A549 (cell line): ENCODE results near the gene SRRM1. TPM values are rescaled to one million over a fixed set of nuclear protein-coding genes. Genes with fewer than 3 reads are reported as not detected.

Experiments used
- ATAC-seq, 2 experiments: fragments of 200-7000 bp in 1 of 2; fragments of >200 bp in 1 of 2; cut with Nextera tagmentation in 1 of 2; cut with Tn5 transposase in 1 of 2; 3 replicates each; pipeline versions ENCODE4 v1.8.0 to v1.9.1; 2018 to 2020; ENCODE audit warnings: mild to moderate bottlenecking in 1 of 2, moderate library complexity in 1 of 2
- CTCF ChIA-PET: fragments of 300-600 bp; sonication (Branson Sonifier 250); formaldehyde crosslinking; extraction: SDS; loops from one replicate; lab custom pipeline; 2021; ENCODE audit warnings: antibody characterized with exemption, inconsistent platforms; lab: Yijun Ruan, JAX
- POLR2A ChIA-PET: fragments of 350-600 bp; formaldehyde crosslinking; extraction: SDS; loops from one replicate; lab custom pipeline; 2021; ENCODE audit warnings: antibody characterized with exemption, inconsistent platforms; lab: Yijun Ruan, JAX
- DNase-seq, 2 experiments: peaks; one replicate each; pipeline versions ENCODE4 v3.0.0 to v3.0.0-alpha.2; 2011 to 2016; ENCODE audit warnings: low read depth in 1 of 2, low spot score in 1 of 2
- FAIRE-seq: peaks from 2 replicates; lab custom pipeline; 2011; peaks lifted over from hg19 to GRCh38; lab: Jason Lieb, UNC
- H3K27ac ChIP-seq, 2 experiments: fragments of >200 bp; sonication (Bioruptor Twin); formaldehyde crosslinking; 3 replicates each; pipeline ENCODE4 v1.5.1; 2016 to 2017
- H3K4me1 ChIP-seq: fragments of >200 bp; sonication (Bioruptor Twin); formaldehyde crosslinking; 3 replicates; pipeline ENCODE4 v1.6.1; 2016
- H3K4me2 ChIP-seq: fragments of >200 bp; sonication (Bioruptor Twin); formaldehyde crosslinking; 3 replicates; pipeline ENCODE4 v1.6.1; 2016
- H3K4me3 ChIP-seq: fragments of >200 bp; sonication (Bioruptor Twin); formaldehyde crosslinking; 3 replicates; pipeline ENCODE4 v1.5.1; 2016
- H3K9me3 ChIP-seq: fragments of >200 bp; sonication (Bioruptor Twin); formaldehyde crosslinking; 3 replicates; pipeline ENCODE4 v1.6.1; 2016
- ATOH8 ChIP-seq: fragments of 250-450 bp; sonication (Bioruptor Pico); IDR thresholded peaks from 2 replicates; pipeline ENCODE4 v1.5.0; 2020; ENCODE audit warnings: low read depth, mild to moderate bottlenecking, moderate library complexity
- CEBPB ChIP-seq, 2 experiments: fragments of >200 bp in 1 of 2; sonication (Bioruptor Twin) in 1 of 2; formaldehyde crosslinking in 1 of 2; IDR thresholded peaks; 2 replicates each; pipeline ENCODE4 v1.6.1; 2012 to 2016
- CTCF ChIP-seq: fragments of >200 bp; sonication (Bioruptor Twin); formaldehyde crosslinking; IDR thresholded peaks from 3 replicates; pipeline ENCODE4 v1.5.1; 2016
- EHF ChIP-seq: fragments of 250-450 bp; sonication (Bioruptor Pico); IDR thresholded peaks from 2 replicates; pipeline ENCODE4 v1.5.0; 2020; ENCODE audit warnings: mild to moderate bottlenecking
- FOSB ChIP-seq: fragments of 250-450 bp; sonication (Bioruptor Pico); IDR thresholded peaks from 2 replicates; pipeline ENCODE4 v1.5.0; 2020; ENCODE audit warnings: mild to moderate bottlenecking, moderate library complexity
- FOSL2 ChIP-seq, 2 experiments: fragments of 450-650 bp in 1 of 2; fragments of >200 bp in 1 of 2; sonication (Bioruptor Twin) in 1 of 2; formaldehyde crosslinking; IDR thresholded peaks; 2 replicates each; pipeline versions ENCODE4 v1.5.0 to v1.6.1; 2016 to 2020; ENCODE audit warnings: mild to moderate bottlenecking in 1 of 2, moderate library complexity in 1 of 2
- HOXB13 ChIP-seq: fragments of 250-450 bp; sonication (Bioruptor Pico); IDR thresholded peaks from 2 replicates; pipeline ENCODE4 v1.5.0; 2020; ENCODE audit warnings: low read depth, mild to moderate bottlenecking, moderate library complexity
- MAX ChIP-seq: IDR thresholded peaks from 2 replicates; pipeline ENCODE4 v1.6.1; 2012
- MYC ChIP-seq: IDR thresholded peaks from 2 replicates; pipeline ENCODE4 v1.6.1; 2012; ENCODE audit warnings: mild to moderate bottlenecking, inconsistent platforms, low read length, improper control_type of control experiment, borderline replicate concordance
- NFE2L2 ChIP-seq: fragments of 150-350 bp; conservative IDR thresholded peaks from 2 replicates; pipeline ENCODE4 v1.6.1; 2014; ENCODE audit warnings: low read length
- NPAS2 ChIP-seq: fragments of 250-450 bp; sonication (Bioruptor Pico); IDR thresholded peaks from 2 replicates; pipeline ENCODE4 v1.8.0; 2022; ENCODE audit warnings: mild to moderate bottlenecking, moderate library complexity, borderline replicate concordance
- POLR2AphosphoS2 ChIP-seq: conservative IDR thresholded peaks from 2 replicates; pipeline ENCODE4 v1.6.1; 2012; ENCODE audit warnings: low read length, improper control_type of control experiment, inconsistent platforms
- USF2 ChIP-seq: fragments of 450-650 bp; IDR thresholded peaks from 2 replicates; pipeline ENCODE4 v1.6.1; 2014; ENCODE audit warnings: antibody characterized with exemption
- ZFP36 ChIP-seq: fragments of 450-650 bp; IDR thresholded peaks from 2 replicates; pipeline ENCODE4 v1.6.1; 2014; ENCODE audit warnings: borderline replicate concordance; ENCODE audit not compliant: partially characterized antibody
- WGBS: methylation state at CpG from one replicate; pipeline ENCODE4 v1.1.6; 2017; ENCODE audit errors: missing lambda C conversion rate; 5-methylcytosine and 5-hydroxymethylcytosine counted together
- polyA plus RNA-seq, 4 experiments: library from polyadenylated mRNA; depleted of rRNA in 3 of 4; stranded (reverse); fragments of >200 nt; fragmentation: RNase III in 1 of 4; extraction: RNeasy Plus Mini Kit Qiagen cat#74134 plus additional on column Dnase treatment in 1 of 4; gene quantifications; 2 replicates in 3 of 4; 3 replicates in 1 of 4; pipeline ENCODE4 v1.2.3, GENCODE V29; 2011 to 2017

Gene SRRM1
- polyA plus RNA-seq, 2 of the 4 experiments (the other 2 are of a cell fraction): 59.6 to 72.5 TPM

- Histone ChIP-seq H3K9me3 (no peaks in the 10 kb centered on the region), H3K4me3 (no peak overlapping the region), H3K27ac (peak overlapping the region in 1 of 2 experiments; percentile 66; a peak in 2 of 6 replicates), H3K4me1 (peaks cover 10% of the 10 kb centered on the region), H3K4me2 (no peak overlapping the region)
- ATAC-seq (no peak), DNase-seq (no peak), FAIRE-seq (no peak)
- CTCF ChIA-PET: interaction anchor here (0.6 to 0.8 kb wide), 2 partner anchors 12 to 88 kb away, joined by 3 read pairs; no protein-coding TSS in a partner anchor
- 86% methylated on average over 7 of the region's 8 CpGs for WGBS
- POLR2A ChIA-PET: no interaction called here
- TF ChIP-seq NPAS2 (CRISPR knock-in tag) (no peak), MAX (no peak), FOSB (CRISPR knock-in tag) (no peak), ATOH8 (no peak), HOXB13 (CRISPR knock-in tag) (no peak), MYC (no peak), POLR2AphosphoS2 (no peak), EHF (CRISPR knock-in tag) (no peak), ZFP36 (no peak), FOSL2 (IDR thresholded peaks at IDR 0.05) (no peak), FOSL2 (CRISPR knock-in tag; IDR thresholded peaks at IDR 0.05) (no peak), USF2 (no peak), NFE2L2 (no peak)
These were observed 71.9 kb downstream of the SRRM1 start for GRCh38 chr1:24714859-24715520.

GRCh38 chr1:24715658-24716057 lies 72.6 kb downstream of the SRRM1 start:
- no peak overlapping the region for H3K4me3 ChIP-seq
- CTCF ChIA-PET: no interaction called here
- H3K4me2 ChIP-seq: no peak overlapping the region
- POLR2A ChIA-PET: no interaction called here
- no peak for ATAC-seq
- H3K27ac ChIP-seq: no peak overlapping the region
- no peak for DNase-seq
- H3K4me1 ChIP-seq: peaks cover 10% of the 10 kb centered on the region
- TF ChIP-seq CTCF: no peak
- TF ChIP-seq USF2: peak; percentile 35; the same call in 1 of the 2 replicates
- no peaks in the 10 kb centered on the region for H3K9me3 ChIP-seq
- WGBS: 95% methylated on average over 7 of the region's 7 CpGs
- no peak for FAIRE-seq

GRCh38 chr1:24717887-24718650 lies 75.0 kb downstream of the SRRM1 start:
- Histone ChIP-seq H3K4me2 (no peak overlapping the region), H3K4me1 (peaks cover 5% of the 10 kb centered on the region), H3K27ac (0 out of 6 replicates have a peak overlapping the region, but pooled peaks of 1 of the 2 experiments have one; percentile 16), H3K9me3 (no peaks in the 10 kb centered on the region), H3K4me3 (no peak overlapping the region)
- DNase-seq (no peak), ATAC-seq (no peak), FAIRE-seq (no peak)
- POLR2A ChIA-PET: interaction anchor here (1.1 kb wide), 1 partner anchor 27 kb away, joined by 3 read pairs; the partner anchor contains the start of gene CLIC4
- CTCF ChIA-PET: interaction anchor here (0.6 to 1.3 kb wide), 5 partner anchors 13 to 82 kb away, joined by 3 to 4 read pairs (median 3); no protein-coding TSS in a partner anchor
- TF ChIP-seq MYC (no peak), HOXB13 (CRISPR knock-in tag) (no peak), CEBPB (IDR thresholded peaks at IDR 0.05) (no peak), NFE2L2 (no peak)
- WGBS: 95% methylated on average over 7 of the region's 8 CpGs
